CD4-positive, alpha-beta memory T cell (primary cell): ENCODE measurements around the gene PRC1. TPM values are rescaled to one million over a fixed set of nuclear protein-coding genes. Genes with fewer than 3 reads are reported as not detected.

Experiments
- CTCF ChIA-PET: fragments of 350-600 bp; sonication (Branson Sonifier 250); formaldehyde crosslinking; loops from one replicate; lab custom pipeline; 2021; ENCODE audit warnings: inconsistent platforms; ENCODE audit not compliant: partially characterized antibody; lab: Charles Lee
- POLR2A ChIA-PET: fragments of 350-600 bp; sonication (Branson Sonifier 250); formaldehyde crosslinking; loops from one replicate; lab custom pipeline; 2021; ENCODE audit not compliant: partially characterized antibody; lab: Charles Lee
- DNase-seq, 5 donors: peaks; one replicate each; pipeline versions ENCODE4 v3.0.0 to v3.0.0-alpha.2; 2020 to 2022; ENCODE audit warnings: mixed read lengths in 1 of 5
- H3K27ac ChIP-seq: one replicate; pipeline ENCODE4 v1.7.0; 2013; ENCODE audit warnings: low read depth, low read length
- H3K27me3 ChIP-seq: 2 replicates; pipeline ENCODE4 v1.7.0; 2013; ENCODE audit warnings: mild to moderate bottlenecking, low read length, moderate library complexity; ENCODE audit not compliant: insufficient read depth
- H3K36me3 ChIP-seq: 2 replicates; pipeline ENCODE4 v1.7.0; 2013; ENCODE audit warnings: mild to moderate bottlenecking, low read length, moderate library complexity; ENCODE audit not compliant: insufficient read depth
- H3K4me1 ChIP-seq: 2 replicates; pipeline ENCODE4 v1.7.0; 2013; ENCODE audit warnings: mild to moderate bottlenecking, low read length, moderate library complexity; ENCODE audit not compliant: insufficient read depth
- H3K4me3 ChIP-seq, 2 donors: one replicate each; pipeline ENCODE4 v1.7.0; 2013; ENCODE audit warnings: low read length in 2 of 2, mild to moderate bottlenecking in 1 of 2
- H3K9me3 ChIP-seq, 2 donors: one replicate each; pipeline ENCODE4 v1.7.0; 2013; ENCODE audit warnings: low read length in 2 of 2, control low read depth in 1 of 2; ENCODE audit not compliant: control insufficient read depth in 1 of 2
- H3K27ac Mint-ChIP-seq, 7 donors: one replicate each; pipeline ENCODE4 v1.8.0; 2020 to 2021; ENCODE audit warnings: mixed read lengths in 7 of 7, mild to moderate bottlenecking in 6 of 7, inconsistent platforms in 3 of 7, moderate library complexity in 3 of 7
- H3K27me3 Mint-ChIP-seq, 2 donors: one replicate each; pipeline ENCODE4 v1.8.0; 2020 to 2021; ENCODE audit warnings: mixed read lengths in 2 of 2
- H3K36me3 Mint-ChIP-seq, 2 donors: one replicate each; pipeline ENCODE4 v1.8.0; 2020 to 2021; ENCODE audit warnings: mixed read lengths in 2 of 2, inconsistent platforms in 1 of 2, mild to moderate bottlenecking in 1 of 2
- H3K4me1 Mint-ChIP-seq, 4 donors: one replicate each; pipeline ENCODE4 v1.8.0; 2020 to 2021; ENCODE audit warnings: mixed read lengths in 4 of 4, mild to moderate bottlenecking in 1 of 4
- H3K4me3 Mint-ChIP-seq, 8 donors: one replicate each; pipeline ENCODE4 v1.8.0; 2020 to 2021; ENCODE audit warnings: mixed read lengths in 8 of 8, mild to moderate bottlenecking in 7 of 8, moderate library complexity in 6 of 8, inconsistent platforms in 3 of 8
- H3K9me3 Mint-ChIP-seq, 8 donors: one replicate each; pipeline ENCODE4 v1.8.0; 2020 to 2021; ENCODE audit warnings: mixed read lengths in 8 of 8, mild to moderate bottlenecking in 5 of 8, inconsistent platforms in 3 of 8, moderate library complexity in 1 of 8
- intact Hi-C: fragments of 100-400 bp; cut with micrococcal nuclease; formaldehyde crosslinking; loops from one replicate; pipeline ENCODE4 v1.15.1; 2023
- polyA plus RNA-seq, 2 donors: library from polyadenylated mRNA; unstranded; fragments of 300-500 nt; fragmentation: Illumina TruSeq; gene quantifications; one replicate each; pipeline ENCODE4 v1.2.3, GENCODE V29; 2021
- total RNA-seq, 2 experiments: library from RNA; stranded (reverse); gene quantifications; one replicate each; pipeline ENCODE4 v1.2.3, GENCODE V29; 2021

PRC1 gene
- total and polyA plus RNA-seq, 4 experiments from 2014 or later = 2.3 to 8.6 (median 5.2) TPM

DNA sequence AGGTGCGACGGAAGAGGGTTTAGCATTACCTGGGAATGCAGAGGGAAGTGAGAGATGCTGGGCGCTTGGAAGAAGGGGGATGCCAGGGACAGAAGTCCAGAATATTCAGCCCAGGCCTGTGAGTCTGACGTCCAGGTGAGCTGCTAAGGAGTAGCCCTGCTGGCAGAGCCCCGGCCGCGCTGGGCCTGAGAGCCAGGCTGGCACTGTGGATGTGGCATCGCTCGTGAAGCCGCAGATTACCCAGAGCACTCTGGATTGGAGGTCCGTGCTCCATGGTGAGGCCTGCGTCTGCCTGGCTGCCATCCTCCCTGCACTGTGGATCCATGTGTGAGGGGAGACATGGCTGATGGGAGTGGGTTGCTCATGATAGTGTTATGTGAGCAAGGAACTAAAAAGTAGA lies 76.8 kb downstream of the PRC1 start:
- CTCF ChIA-PET = interaction anchor here (1.9 to 2.8 kb wide), 2 partner anchors 14 to 16 kb away, joined by 5 to 6 read pairs; partner anchors contain the start of gene HDDC3
- Mint-ChIP-seq H3K4me3 (no peak overlapping the region), H3K4me1 (no peaks in the 10 kb centered on the region), H3K36me3 (peaks cover 64 to 85% of the 10 kb centered on the region in 2 donors), H3K9me3 (no peaks in the 10 kb centered on the region), H3K27ac (no peak overlapping the region), H3K27me3 (no peaks in the 10 kb centered on the region)
- no peaks in the 10 kb centered on the region for H3K9me3 ChIP-seq
- intact Hi-C loops = no loop called here
- no peaks in the 10 kb centered on the region for H3K27me3 ChIP-seq
- H3K4me3 ChIP-seq = no peak overlapping the region
- H3K36me3 ChIP-seq = peaks cover 82% of the 10 kb centered on the region
- no peaks in the 10 kb centered on the region for H3K4me1 ChIP-seq
- DNase-seq = no peak
- POLR2A ChIA-PET = interaction anchor here (1.0 to 5.7 kb wide), 2 partner anchors 14 to 15 kb away, joined by 3 to 40 read pairs; partner anchors contain the start of genes HDDC3, MAN2A2 and UNC45A
- H3K27ac ChIP-seq = no peak overlapping the region

DNA sequence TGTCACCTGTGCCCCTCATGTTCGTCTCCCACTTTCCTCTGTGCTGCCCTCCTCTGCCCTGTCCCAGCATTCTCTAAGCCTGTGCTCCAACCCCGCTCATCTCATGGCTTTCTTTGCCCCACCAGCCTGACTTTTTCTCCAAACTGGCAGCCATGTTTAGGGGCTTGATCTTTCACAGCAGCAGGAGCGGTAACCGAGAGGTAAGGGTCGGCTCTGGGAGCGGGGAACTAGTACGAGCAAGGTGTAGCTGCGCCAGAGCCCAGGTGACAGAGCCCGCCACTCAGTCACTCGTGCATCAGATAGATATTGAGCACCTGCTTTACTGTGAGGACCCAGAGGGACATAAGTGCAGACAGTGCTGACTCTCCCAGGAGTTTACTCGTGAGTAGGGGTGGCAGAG lies 77.9 kb downstream of the PRC1 start:
- H3K36me3 ChIP-seq = peaks cover 91% of the 10 kb centered on the region
- no peak overlapping the region for H3K27ac ChIP-seq
- H3K27me3 ChIP-seq = no peaks in the 10 kb centered on the region
- CTCF ChIA-PET = interaction anchor here (1.0 kb wide), 1 partner anchor 16 kb away, joined by 3 read pairs; the partner anchor contains the start of gene HDDC3
- H3K36me3 Mint-ChIP-seq = peaks cover 65 to 87% of the 10 kb centered on the region in 2 donors
- H3K27ac Mint-ChIP-seq = peak overlapping the region in 2 of 7 donors; percentile 18 to 68
- intact Hi-C loops = no loop called here
- no peaks in the 10 kb centered on the region for H3K9me3 Mint-ChIP-seq
- POLR2A ChIA-PET = interaction anchor here (1.0 kb wide), 1 partner anchor 13 kb away, joined by 3 read pairs; the partner anchor contains the start of gene MAN2A2
- no peaks in the 10 kb centered on the region for H3K4me1 ChIP-seq
- no peak for DNase-seq
- no peaks in the 10 kb centered on the region for H3K27me3 Mint-ChIP-seq
- no peaks in the 10 kb centered on the region for H3K4me1 Mint-ChIP-seq
- H3K4me3 Mint-ChIP-seq = no peak overlapping the region
- H3K4me3 ChIP-seq = no peak overlapping the region
- H3K9me3 ChIP-seq = no peaks in the 10 kb centered on the region

Other genes starting within 250 kb of the PRC1 start
- 10 to 100 TPM; 37.2 to 40.3 TPM for gene FURIN, start 125.9 kb downstream of the PRC1 start, total RNA-seq
- 10 to 100 TPM in 1 of 2 donors, 1 to 10 TPM in 1; 1.6 to 11.6 TPM for gene FURIN, start 125.9 kb downstream of the PRC1 start, polyA plus RNA-seq
- gene FES, start 110.0 kb downstream of the PRC1 start, total RNA-seq = 1 to 10 TPM; 2.3 to 3.0 TPM
- gene FES, start 110.0 kb downstream of the PRC1 start, polyA plus RNA-seq = not detected
- 100 to 1,000 TPM; 123 to 126 TPM for gene MAN2A2, start 91.2 kb downstream of the PRC1 start, total RNA-seq
- gene MAN2A2, start 91.2 kb downstream of the PRC1 start, polyA plus RNA-seq = 10 to 100 TPM in 1 of 2 donors, 1 to 10 TPM in 1; 1.3 to 12.2 TPM
- gene HDDC3, start 62.0 kb downstream of the PRC1 start, total RNA-seq = 10 to 100 TPM; 27.4 to 28.3 TPM
- gene HDDC3, start 62.0 kb downstream of the PRC1 start, polyA plus RNA-seq = 10 to 100 TPM; 34.6 to 38.7 TPM
- 10 to 100 TPM; 71.1 to 72.3 TPM for gene UNC45A, start 59.2 kb downstream of the PRC1 start, total RNA-seq
- gene UNC45A, start 59.2 kb downstream of the PRC1 start, polyA plus RNA-seq = 10 to 100 TPM; 41.7 to 68.9 TPM
- gene RCCD1, start 39.7 kb downstream of the PRC1 start, total RNA-seq = 10 to 100 TPM; 14.0 to 15.6 TPM
- 1 to 10 TPM; 2.0 to 4.7 TPM for gene RCCD1, start 39.7 kb downstream of the PRC1 start, polyA plus RNA-seq
- gene VPS33B, start 28.1 kb upstream of the PRC1 start, total RNA-seq = 10 to 100 TPM; 26.9 to 27.8 TPM
- gene VPS33B, start 28.1 kb upstream of the PRC1 start, polyA plus RNA-seq = 10 to 100 TPM in 1 of 2 donors, 1 to 10 TPM in 1; 4.7 to 11.3 TPM
- under 1 TPM in 1 of 2 experiments, not detected in 1; 0.03 TPM for gene SV2B, start 105.7 kb upstream of the PRC1 start, total RNA-seq
- gene SV2B, start 105.7 kb upstream of the PRC1 start, polyA plus RNA-seq = not detected